Heart left ventricle (tissue), 13 donors: ENCODE results near the gene MID1.

Experiments used
- POLR2A ChIP-seq, 2 donors: fragments of 450-650 bp; IDR thresholded peaks; one replicate each; pipeline ENCODE4 v1.6.1; 2017; ENCODE audit warnings: antibody characterized with exemption in 2 of 2, mild to moderate bottlenecking in 2 of 2, moderate library complexity in 2 of 2
- TF ChIP-seq, protein P1 (sequence below), 12 donors: fragments of 200-600 bp; sonication (generic) in 4 of 12; IDR thresholded peaks; one replicate each; pipeline versions ENCODE4 v1.5.0 to v1.8.0; 2018 to 2022; ENCODE audit warnings: antibody characterized with exemption in 12 of 12, mild to moderate bottlenecking in 5 of 12
- donor health status: ischemic (EF 13 %, LVEDD 7.1; RV severe dilation, severe dysfunction).
- donor health status: DM: no; HTN: yes; CAD: no.
- donor health status: DM: no; HTN: no; CAD: no.
- donor health status: ischemic (EF 25% LVEDD 6.9; RV normal size, moderate dysfunction).
- donor health status: ischemic (EF 25% LVEDD 5.7; RV mildly dilated, moderate dysfunction).
- donor health status: ischemic (EF 35%, LVEDD 5.7; RV mildly dilated, moderate dysfunction).
- donor health status: nonischemic (EF 11% LVEDD 7.7; RV severe dilation, severe dysfunction).
- donor health status: DM: yes; HTN: yes; CAD: no.
- donor health status: PGD.
- donor health status: ischemic (EF 29% LVEDD 5.4; RV normal size, mild dysfunction).
- donor health status: nonischemic (EF 23%, LVEDD 6.1; RV moderate dilation, normal function).

DNA sequence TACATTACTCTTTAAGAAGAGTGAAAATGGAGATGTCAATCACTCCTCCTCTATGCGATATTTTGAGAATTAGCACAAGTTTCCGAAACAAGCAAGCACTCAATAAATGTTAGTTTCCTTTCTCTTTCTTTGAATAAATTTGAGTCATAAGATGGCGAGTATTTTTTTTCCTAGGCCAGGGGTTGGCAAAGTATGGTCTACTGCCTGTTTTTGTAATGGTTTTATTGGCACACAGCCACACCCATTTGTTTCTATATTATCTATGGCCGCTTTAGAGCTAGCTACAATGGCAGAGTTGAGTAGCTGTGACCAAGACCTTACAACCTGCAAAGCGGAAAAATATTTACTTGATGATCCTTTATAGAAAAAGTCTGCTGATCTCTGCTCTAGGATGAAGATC, 139.5 kb downstream of the MID1 start:
- TF ChIP-seq POLR2A (IDR thresholded peaks at IDR 0.05) = no peak
- TF ChIP-seq, protein P1, sequence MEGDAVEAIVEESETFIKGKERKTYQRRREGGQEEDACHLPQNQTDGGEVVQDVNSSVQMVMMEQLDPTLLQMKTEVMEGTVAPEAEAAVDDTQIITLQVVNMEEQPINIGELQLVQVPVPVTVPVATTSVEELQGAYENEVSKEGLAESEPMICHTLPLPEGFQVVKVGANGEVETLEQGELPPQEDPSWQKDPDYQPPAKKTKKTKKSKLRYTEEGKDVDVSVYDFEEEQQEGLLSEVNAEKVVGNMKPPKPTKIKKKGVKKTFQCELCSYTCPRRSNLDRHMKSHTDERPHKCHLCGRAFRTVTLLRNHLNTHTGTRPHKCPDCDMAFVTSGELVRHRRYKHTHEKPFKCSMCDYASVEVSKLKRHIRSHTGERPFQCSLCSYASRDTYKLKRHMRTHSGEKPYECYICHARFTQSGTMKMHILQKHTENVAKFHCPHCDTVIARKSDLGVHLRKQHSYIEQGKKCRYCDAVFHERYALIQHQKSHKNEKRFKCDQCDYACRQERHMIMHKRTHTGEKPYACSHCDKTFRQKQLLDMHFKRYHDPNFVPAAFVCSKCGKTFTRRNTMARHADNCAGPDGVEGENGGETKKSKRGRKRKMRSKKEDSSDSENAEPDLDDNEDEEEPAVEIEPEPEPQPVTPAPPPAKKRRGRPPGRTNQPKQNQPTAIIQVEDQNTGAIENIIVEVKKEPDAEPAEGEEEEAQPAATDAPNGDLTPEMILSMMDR (IDR thresholded peaks at IDR 0.05) = no peak
